AG04450 (cell line): ENCODE measurements around the gene CRYBG2. TPM values are rescaled to one million over a fixed set of nuclear protein-coding genes. Genes with fewer than 3 reads are reported as not detected.

ENCODE experiments used
- CTCF ChIA-PET: fragments of 300-600, 350-600 bp; formaldehyde crosslinking; extraction: SDS; loops from one replicate; lab custom pipeline; 2022; ENCODE audit warnings: antibody characterized with exemption, inconsistent platforms; lab: Charles Lee
- POLR2A ChIA-PET: fragments of 350-600 bp; formaldehyde crosslinking; extraction: SDS; loops from one replicate; lab custom pipeline; 2021; ENCODE audit warnings: antibody characterized with exemption, inconsistent platforms; lab: Yijun Ruan, JAX
- DNase-seq: peaks from one replicate; pipeline ENCODE4 v3.0.0-alpha.2; 2011; ENCODE audit warnings: low read depth, low spot score
- H3K27ac ChIP-seq: one replicate; pipeline ENCODE4 v1.5.1; 2012; ENCODE audit warnings: low read depth, low read length, control low read depth
- H3K27me3 ChIP-seq: one replicate; pipeline ENCODE4 v1.6.0; 2012; ENCODE audit warnings: low read length; ENCODE audit not compliant: control insufficient read depth, insufficient read depth
- H3K4me3 ChIP-seq: 2 replicates; pipeline ENCODE4 v1.5.1; 2011; ENCODE audit warnings: mild to moderate bottlenecking, low read depth, low read length, control low read depth
- H3K9me3 ChIP-seq: 2 replicates; pipeline ENCODE4 v1.5.1; 2012; ENCODE audit warnings: low read length; ENCODE audit not compliant: control insufficient read depth, insufficient read depth
- polyA plus RNA-seq: library from polyadenylated mRNA; depleted of rRNA; stranded (reverse); fragments of >200 nt; gene quantifications from 2 replicates; pipeline ENCODE4 v1.2.3, GENCODE V29; 2011
- TF ChIP-seq, protein P1 (sequence below): IDR thresholded peaks from 2 replicates; pipeline ENCODE4 v1.5.1; 2011; ENCODE audit warnings: low read depth, low read length, control low read depth, inconsistent platforms

CRYBG2 gene
- polyA plus RNA-seq, 1 experiment, result not detected

DNA sequence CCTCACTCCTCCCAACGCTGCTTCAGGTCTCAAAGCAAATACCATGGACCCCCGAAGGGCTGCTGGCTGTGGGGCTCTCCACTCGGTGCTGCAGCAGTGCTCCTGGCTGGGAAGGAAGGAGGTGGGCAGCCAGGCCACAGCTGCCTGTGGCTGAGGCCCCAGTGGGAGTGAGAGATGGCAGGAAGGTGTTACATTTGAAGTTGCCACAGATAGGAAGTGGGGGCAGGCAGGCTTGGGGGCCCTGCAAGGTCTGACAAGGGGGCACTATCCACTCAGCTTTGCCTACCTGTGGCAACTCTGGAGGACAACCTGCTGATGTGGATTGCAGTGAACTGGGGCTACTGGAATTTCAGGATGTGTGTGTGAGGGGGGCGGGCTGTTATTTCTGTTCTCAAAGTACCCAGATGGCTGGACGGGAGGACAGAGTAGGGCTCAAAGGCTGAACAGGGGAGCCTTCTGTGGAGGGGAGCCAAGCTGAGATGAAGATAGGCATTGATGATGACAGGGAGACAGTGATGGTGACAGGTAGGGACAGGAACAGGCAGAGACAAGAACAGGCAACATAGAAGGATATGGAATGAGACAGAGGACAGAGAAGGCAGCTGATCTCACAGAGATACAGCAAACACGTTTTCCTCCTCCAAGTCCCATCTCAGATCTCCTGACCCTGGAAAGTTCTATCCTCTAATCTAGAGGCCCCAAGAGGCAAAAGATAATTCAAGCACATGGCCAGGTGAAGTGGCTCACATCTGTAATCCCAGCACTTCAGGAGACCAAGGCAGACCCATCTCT, 16.9 kb upstream of the CRYBG2 start:
- no peak for DNase-seq
- Histone ChIP-seq H3K4me3 (no peak overlapping the region), H3K27me3 (peaks cover 13% of the 10 kb centered on the region), H3K9me3 (no peaks in the 10 kb centered on the region), H3K27ac (no peak overlapping the region)
- TF ChIP-seq, protein P1, sequence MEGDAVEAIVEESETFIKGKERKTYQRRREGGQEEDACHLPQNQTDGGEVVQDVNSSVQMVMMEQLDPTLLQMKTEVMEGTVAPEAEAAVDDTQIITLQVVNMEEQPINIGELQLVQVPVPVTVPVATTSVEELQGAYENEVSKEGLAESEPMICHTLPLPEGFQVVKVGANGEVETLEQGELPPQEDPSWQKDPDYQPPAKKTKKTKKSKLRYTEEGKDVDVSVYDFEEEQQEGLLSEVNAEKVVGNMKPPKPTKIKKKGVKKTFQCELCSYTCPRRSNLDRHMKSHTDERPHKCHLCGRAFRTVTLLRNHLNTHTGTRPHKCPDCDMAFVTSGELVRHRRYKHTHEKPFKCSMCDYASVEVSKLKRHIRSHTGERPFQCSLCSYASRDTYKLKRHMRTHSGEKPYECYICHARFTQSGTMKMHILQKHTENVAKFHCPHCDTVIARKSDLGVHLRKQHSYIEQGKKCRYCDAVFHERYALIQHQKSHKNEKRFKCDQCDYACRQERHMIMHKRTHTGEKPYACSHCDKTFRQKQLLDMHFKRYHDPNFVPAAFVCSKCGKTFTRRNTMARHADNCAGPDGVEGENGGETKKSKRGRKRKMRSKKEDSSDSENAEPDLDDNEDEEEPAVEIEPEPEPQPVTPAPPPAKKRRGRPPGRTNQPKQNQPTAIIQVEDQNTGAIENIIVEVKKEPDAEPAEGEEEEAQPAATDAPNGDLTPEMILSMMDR, result no peak
- ChIA-PET POLR2A (no interaction called here), CTCF (no interaction called here)

DNA sequence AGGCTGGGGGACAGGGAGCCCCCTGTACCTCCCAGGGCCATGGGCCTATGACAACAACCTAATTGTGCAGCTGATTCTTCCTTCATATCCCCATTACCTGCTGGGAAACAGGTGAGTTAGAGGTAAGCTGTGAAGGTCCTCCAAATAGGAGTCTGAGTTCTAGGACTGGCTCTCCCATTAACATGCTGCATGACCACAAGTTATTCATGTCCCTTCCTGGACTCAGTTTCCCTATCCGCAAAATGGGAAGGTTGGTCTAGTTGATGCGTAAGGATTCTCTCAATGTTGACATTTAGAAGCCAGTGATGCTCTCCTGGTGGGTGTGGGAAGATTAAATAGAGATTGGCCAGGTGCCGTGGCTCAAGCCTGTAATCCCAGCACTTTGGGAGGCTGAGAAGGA, 14.6 kb upstream of the CRYBG2 start:
- DNase-seq, result no peak
- TF ChIP-seq, protein P1, result no peak

DNA sequence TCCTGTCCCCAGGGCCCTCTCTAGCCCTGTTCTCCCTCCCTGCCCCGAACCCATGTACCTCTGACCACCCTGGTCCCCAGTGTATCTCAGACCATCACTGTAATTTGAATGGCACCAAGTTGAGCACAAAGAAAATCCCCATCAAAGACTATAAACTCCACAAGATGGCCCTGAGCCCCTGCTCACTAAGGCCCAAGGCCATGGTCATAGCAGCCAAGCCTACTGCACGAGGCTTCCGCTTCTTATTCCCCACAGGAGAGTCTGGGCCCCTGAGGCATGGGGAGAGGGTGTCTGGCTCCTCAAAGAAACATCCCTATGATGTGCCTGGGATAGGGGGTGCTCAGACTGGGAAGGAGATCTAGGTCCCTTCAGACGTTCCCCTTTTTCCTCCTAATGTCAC, 14.1 kb upstream of the CRYBG2 start:
- no peaks in the 10 kb centered on the region for H3K9me3 ChIP-seq
- CTCF ChIA-PET, result no interaction called here
- no peak for DNase-seq
- TF ChIP-seq, protein P1, result no peak
- H3K4me3 ChIP-seq, result no peak overlapping the region
- no peak overlapping the region for H3K27ac ChIP-seq
- POLR2A ChIA-PET, result no interaction called here
- peaks cover 26% of the 10 kb centered on the region for H3K27me3 ChIP-seq

More for the DNA sequence above, 14.6 kb upstream of the CRYBG2 start:
- ChIA-PET POLR2A (no interaction called here), CTCF (no interaction called here)
- Histone ChIP-seq H3K27ac (no peak overlapping the region), H3K27me3 (peaks cover 22% of the 10 kb centered on the region), H3K4me3 (no peak overlapping the region), H3K9me3 (no peaks in the 10 kb centered on the region)

DNA sequence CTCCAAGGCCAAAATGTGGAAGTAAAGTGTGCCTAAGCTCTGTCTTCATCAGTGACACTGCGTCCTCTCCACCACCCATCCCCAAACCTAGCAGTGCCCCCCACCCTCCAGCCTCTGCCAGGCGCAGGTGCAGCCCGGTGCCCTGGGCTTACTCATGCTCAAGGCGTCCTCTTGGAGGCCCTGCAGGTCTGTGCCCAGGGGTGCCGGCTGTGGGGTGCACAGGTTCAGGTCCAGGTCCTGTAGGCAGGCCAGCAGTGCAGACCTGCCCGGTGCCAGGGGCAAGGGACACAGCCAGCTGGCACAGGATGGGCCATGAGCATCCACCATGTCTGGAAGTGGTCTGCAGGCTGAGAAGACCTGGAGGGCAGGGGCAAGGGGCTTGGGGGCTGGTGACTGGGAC, 13.5 kb upstream of the CRYBG2 start:
- Histone ChIP-seq H3K27ac (no peak overlapping the region), H3K27me3 (peaks cover 30% of the 10 kb centered on the region), H3K9me3 (no peaks in the 10 kb centered on the region), H3K4me3 (no peak overlapping the region)
- TF ChIP-seq, protein P1, result no peak
- ChIA-PET CTCF (no interaction called here), POLR2A (no interaction called here)
- no peak for DNase-seq

DNA sequence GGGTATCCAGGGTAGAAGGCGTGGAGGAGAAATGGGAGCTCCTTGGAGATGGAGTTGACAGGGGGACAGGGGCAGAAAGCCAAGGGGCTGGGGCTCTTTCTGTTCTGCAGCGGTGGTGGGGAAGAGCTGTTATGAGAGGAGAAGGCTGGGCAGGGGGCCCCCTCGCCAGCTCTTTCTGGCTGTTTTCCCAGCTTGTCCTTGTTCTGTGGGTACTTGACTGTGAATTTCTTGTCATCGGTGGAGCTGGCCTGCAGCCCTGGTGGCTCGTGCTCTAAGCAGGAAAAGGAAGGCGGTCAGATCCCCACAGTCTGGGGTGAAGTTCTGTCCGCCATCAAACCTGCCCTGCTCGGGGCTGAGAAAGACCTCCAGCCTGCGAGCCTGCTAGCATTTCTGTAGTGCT, 11.0 kb upstream of the CRYBG2 start:
- no peak overlapping the region for H3K27ac ChIP-seq
- no peak overlapping the region for H3K4me3 ChIP-seq
- TF ChIP-seq, protein P1, result no peak
- ChIA-PET CTCF (interaction anchor here (0.7 to 4.2 kb wide), 14 partner anchors 11 to 247 kb away, joined by 3 to 120 read pairs (median 4); partner anchors contain the start of genes CEP85 and ZNF683), POLR2A (no interaction called here)
- peaks cover 5% of the 10 kb centered on the region; the same call in 1 of the 2 replicates for H3K9me3 ChIP-seq
- no peak for DNase-seq
- H3K27me3 ChIP-seq, result peaks cover 46% of the 10 kb centered on the region
